ENCODE results near the gene PIRT.
"Not testable (repeated sequence)": the region's sequence is repeated elsewhere in the genome, so short reads cannot be mapped to it uniquely, and the experiment has no call there.

Gene PIRT

DNA sequence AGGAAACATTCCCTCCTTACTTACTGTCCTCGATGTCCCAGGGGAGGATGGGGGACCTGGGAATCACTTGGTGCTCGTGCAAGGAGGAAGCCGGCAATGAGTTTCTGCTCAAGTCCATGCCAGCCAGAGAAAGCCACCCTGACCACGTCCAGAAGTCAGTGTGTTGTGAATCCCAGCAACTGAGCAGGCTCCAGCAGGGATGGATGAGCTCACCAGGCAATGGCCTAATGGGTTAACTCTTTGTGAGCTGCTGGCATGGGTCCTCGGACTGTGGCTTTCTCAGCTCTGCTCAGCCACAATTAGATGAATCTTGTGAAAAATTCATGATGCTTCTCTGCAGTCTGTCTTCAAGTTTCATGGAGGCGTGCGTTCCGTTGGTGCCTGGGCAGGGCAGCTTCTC is at the start of gene PIRT:
PIRT (minus strand) TSS at position 167 of the 400 bp plus-strand sequence. CDS start 12,442 bp downstream, outside the sequence.
- no peak for DNase-seq (ENCODE audit: extremely low read depth, low read depth)
- TF ChIP-seq, protein P1, sequence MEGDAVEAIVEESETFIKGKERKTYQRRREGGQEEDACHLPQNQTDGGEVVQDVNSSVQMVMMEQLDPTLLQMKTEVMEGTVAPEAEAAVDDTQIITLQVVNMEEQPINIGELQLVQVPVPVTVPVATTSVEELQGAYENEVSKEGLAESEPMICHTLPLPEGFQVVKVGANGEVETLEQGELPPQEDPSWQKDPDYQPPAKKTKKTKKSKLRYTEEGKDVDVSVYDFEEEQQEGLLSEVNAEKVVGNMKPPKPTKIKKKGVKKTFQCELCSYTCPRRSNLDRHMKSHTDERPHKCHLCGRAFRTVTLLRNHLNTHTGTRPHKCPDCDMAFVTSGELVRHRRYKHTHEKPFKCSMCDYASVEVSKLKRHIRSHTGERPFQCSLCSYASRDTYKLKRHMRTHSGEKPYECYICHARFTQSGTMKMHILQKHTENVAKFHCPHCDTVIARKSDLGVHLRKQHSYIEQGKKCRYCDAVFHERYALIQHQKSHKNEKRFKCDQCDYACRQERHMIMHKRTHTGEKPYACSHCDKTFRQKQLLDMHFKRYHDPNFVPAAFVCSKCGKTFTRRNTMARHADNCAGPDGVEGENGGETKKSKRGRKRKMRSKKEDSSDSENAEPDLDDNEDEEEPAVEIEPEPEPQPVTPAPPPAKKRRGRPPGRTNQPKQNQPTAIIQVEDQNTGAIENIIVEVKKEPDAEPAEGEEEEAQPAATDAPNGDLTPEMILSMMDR (IDR thresholded peaks at IDR 0.05; ENCODE audit: low read depth, low read length): no peak

DNA sequence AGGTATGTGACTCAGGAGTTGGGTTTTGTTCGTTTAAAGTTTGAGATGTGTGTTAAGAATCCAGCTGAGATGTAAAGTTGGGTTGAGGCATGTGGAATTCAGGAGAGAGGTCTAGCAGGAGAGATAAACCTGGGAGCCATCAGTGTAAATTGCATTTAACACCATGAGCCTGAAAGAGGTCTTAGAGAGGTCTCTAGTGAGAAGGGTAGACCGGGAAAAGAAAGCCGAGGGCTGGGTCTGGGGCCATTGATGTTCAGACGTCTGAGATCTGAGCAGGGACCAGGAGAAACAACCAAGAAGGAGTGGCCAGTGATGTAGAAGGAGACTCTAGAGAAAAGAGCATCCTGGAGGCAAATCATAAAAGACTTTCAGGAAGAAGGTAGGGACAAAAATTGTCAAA is 44.1 kb upstream of the PIRT start:
- DNase-seq (ENCODE audit: extremely low read depth, low read depth): no peak
- TF ChIP-seq, protein P1 (IDR thresholded peaks at IDR 0.05; ENCODE audit: low read depth, low read length): no peak

DNA sequence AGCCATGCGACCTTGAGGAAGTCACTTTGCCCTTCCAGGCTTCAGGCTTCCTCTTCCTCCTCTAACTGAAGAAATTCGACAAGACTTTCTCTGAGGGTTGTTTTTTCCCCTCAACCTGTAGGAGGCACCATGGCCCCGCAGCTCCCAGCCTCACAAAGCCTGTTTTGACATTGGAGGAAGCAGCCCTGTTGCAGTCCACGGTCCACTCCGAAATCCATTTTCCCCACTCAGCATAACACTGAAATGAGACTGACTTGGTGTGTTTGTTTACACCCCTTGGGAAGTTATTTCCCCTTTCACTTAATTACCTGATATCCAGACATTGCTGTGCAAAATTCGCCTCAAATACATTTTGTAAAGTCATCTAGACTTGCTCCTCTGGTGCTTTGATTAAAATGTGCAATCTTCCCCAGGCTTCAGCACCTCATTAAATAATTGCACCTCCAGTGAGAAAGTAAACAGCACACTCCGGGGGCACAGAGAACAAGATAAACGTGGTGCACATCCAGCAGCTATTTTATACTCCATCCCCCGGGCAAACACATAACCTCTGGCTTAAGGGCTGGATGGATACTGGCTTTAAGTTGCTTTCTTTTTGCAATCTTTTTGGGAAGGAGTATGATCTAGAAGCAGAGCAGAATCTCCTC is 41.4 kb upstream of the PIRT start:
- no peak for DNase-seq (ENCODE audit: extremely low read depth, low read depth)
- TF ChIP-seq, protein P1 (IDR thresholded peaks at IDR 0.05; ENCODE audit: low read depth, low read length): no peak

DNA sequence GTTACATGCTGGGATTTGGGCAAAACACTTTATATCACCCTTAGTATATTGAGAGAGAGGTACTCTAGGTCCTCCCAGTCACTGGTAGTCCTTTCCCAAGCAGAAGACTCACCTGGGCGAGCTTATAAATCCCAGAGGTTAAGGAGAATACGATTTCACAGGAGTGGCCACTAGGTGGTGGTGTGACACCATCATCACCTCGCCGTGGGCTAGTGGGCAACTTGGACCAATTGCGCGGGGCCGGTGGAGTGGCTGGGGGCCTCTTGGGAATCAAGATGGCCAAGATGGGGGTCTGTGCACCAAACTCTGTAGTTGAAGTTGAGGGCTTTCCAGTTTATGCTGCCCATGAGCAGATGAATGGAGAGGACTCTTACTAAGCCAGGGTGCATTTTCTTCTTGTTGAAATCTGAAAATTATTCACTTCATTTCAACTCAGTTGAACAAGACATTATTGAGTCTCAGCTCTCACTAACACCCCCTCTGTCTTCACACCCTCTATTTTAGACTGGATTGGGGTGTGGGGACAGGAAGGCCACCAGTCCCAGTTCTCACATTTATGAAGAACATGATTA is 38.2 kb upstream of the PIRT start:
- DNase-seq (ENCODE audit: extremely low read depth, low read depth): no peak
- TF ChIP-seq, protein P1 (IDR thresholded peaks at IDR 0.05; ENCODE audit: low read depth, low read length): peak; percentile 53

DNA sequence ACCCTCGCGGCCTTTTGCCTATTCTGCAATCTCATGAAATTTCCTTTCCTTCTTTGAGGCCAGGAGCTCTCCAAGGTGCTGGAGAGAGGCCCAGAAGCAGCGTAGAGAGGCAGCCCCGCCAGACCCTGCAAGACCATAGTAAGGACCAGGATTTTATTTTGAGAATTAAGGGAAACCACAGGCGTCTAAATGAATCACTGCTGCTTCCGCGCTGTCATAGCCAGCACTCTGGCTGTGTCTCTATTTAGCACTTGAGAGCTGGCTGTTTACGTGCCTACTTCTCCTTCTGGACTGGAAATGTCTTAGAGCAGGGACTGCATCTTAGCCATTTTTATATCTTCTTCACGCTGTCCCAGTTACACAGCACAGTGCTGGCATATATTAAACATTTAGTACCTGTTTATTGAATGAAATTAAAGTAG is 37.6 kb upstream of the PIRT start:
- no peak for DNase-seq (ENCODE audit: extremely low read depth, low read depth)
- TF ChIP-seq, protein P1 (IDR thresholded peaks at IDR 0.05; ENCODE audit: low read depth, low read length): no peak

DNA sequence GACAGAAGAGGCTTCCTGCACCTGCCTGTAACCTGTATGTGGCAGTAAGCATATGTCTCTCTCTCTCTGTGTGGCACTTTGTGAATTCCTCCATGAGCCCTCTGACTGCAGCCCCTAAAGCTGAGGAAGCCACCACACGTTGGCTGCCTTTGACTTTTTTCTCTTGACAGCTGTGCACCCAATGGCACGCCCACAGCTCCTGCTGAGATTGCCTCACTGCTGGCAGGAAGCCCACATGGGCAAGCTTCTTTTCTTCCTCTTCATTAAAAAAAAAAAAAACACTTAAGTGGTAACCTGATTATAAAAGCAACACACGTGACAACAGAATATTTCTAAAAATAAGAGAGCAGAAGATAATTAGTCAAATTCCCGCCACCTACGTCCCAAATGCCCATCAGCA is 34.0 kb upstream of the PIRT start:
- TF ChIP-seq, protein P1 (IDR thresholded peaks at IDR 0.05; ENCODE audit: low read depth, low read length): no peak
- DNase-seq (ENCODE audit: extremely low read depth, low read depth): no peak

DNA sequence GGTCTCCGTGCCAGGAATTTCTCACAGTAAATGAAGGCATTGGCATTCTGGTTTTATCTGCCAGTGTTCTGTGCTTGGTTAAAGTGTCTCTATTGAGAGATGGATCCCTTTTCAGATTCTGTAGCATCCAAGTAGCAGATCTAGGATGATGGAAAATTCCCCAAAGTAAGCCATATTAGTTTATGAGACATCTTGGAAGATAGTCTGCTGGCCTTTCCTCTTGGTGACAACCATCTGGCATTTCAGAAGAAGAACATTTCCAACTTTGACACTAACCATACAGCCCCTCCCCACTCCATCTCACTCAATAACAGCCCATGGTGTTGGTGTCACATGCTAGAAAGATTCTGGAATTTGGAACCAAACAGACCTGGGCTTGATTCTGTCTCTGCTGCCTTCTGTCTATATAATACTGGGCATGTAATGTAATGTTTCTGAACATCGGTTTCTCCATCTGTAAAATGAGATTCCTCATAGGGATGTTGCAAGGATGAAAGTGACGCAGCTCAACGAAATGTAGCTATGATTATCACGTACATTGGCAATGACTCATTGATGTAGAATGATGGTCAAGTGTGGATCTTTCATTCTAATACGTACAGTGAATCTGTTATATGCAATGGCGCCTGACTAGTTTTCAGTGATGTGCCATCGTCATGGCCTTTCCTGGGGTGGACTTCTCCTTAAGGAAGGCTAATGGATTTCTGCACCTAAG is 32.6 kb upstream of the PIRT start:
- TF ChIP-seq, protein P1 (IDR thresholded peaks at IDR 0.05; ENCODE audit: low read depth, low read length): no peak
- DNase-seq (ENCODE audit: extremely low read depth, low read depth): no peak

DNA sequence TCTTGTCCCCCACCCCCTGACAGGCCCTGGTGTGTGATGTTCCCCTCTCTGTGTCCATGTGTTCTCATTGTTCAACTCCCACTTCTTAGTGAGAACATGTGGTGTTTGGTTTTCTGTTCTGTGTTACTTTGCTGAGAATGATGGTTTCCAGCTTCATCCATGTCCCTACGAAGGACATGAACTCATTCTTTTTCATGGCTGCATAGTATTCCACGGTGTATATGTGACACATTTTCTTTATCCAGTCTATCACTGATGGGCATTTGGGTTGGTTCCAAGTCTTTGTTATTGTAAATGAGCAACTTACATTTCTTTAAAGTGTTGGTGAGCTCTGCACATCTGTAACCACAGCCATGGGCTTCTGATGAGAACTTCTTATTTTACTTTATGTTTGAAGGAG is 30.9 kb upstream of the PIRT start:
- not testable (repeated sequence) for DNase-seq (ENCODE audit: extremely low read depth, low read depth)

Data from AG09319 (cell line).